HG03139 (cell line): ENCODE measurements around the gene RICTOR.
"Not testable (repeated sequence)": the region's sequence is repeated elsewhere in the genome, so short reads cannot be mapped to it uniquely, and the experiment has no call there.

ENCODE experiments used
- ATAC-seq: cut with Tn5 transposase; IDR thresholded peaks from one replicate; pipeline ENCODE4 v1.9.1; 2021; ENCODE audit not compliant: unreplicated experiment

Gene RICTOR

GRCh38 chr5:39014561-39014960 is 59.6 kb downstream of the RICTOR start:
- ATAC-seq: no peak

GRCh38 chr5:39013938-39014337 is 60.3 kb downstream of the RICTOR start:
- ATAC-seq: no peak

GRCh38 chr5:39010958-39011357 is 63.2 kb downstream of the RICTOR start:
- not testable (repeated sequence) for ATAC-seq

GRCh38 chr5:39009981-39010380 is 64.2 kb downstream of the RICTOR start:
- ATAC-seq: no peak

GRCh38 chr5:39009280-39009679 is 64.9 kb downstream of the RICTOR start:
- ATAC-seq: no peak

GRCh38 chr5:39006650-39007049 is 67.5 kb downstream of the RICTOR start:
- no peak for ATAC-seq

GRCh38 chr5:39005566-39006232 is 68.5 kb downstream of the RICTOR start:
- ATAC-seq: no peak

GRCh38 chr5:39001683-39002082 is 72.5 kb downstream of the RICTOR start:
- no peak for ATAC-seq

- no peak for ATAC-seq
Measured at GRCh38 chr5:38999037-38999436, 75.2 kb downstream of the RICTOR start.

- ATAC-seq: no peak
Measured at GRCh38 chr5:38997591-38997990, 76.6 kb downstream of the RICTOR start.

GRCh38 chr5:38996123-38996522 is 78.1 kb downstream of the RICTOR start:
- no peak for ATAC-seq

- ATAC-seq: no peak
Measured at GRCh38 chr5:38994324-38994927, 79.8 kb downstream of the RICTOR start.

GRCh38 chr5:38989974-38990719 is 84.1 kb downstream of the RICTOR start:
- not testable (repeated sequence) for ATAC-seq

GRCh38 chr5:38985909-38986452 is 88.2 kb downstream of the RICTOR start:
- no peak for ATAC-seq

- no peak for ATAC-seq
Measured at GRCh38 chr5:38979535-38979934, 94.7 kb downstream of the RICTOR start.

- no peak for ATAC-seq
Measured at GRCh38 chr5:38978036-38978435, 96.2 kb downstream of the RICTOR start.

GRCh38 chr5:38968665-38969064 is 105.5 kb downstream of the RICTOR start:
- no peak for ATAC-seq

GRCh38 chr5:38961691-38962090 is 112.5 kb downstream of the RICTOR start:
- ATAC-seq: no peak

- ATAC-seq: no peak
Measured at GRCh38 chr5:38953426-38954012, 120.7 kb downstream of the RICTOR start.

- ATAC-seq: no peak
Measured at GRCh38 chr5:38948501-38948900, 125.7 kb downstream of the RICTOR start.

GRCh38 chr5:38944282-38944681 is 129.9 kb downstream of the RICTOR start:
- ATAC-seq: no peak
